Tibial artery (tissue), 4 donors: ENCODE measurements around the gene CCNY.

Experiments used
- DNase-seq, 2 donors: peaks; one replicate each; pipeline ENCODE4 v3.0.0-alpha.2; 2019
- H3K27ac ChIP-seq, 2 donors: fragments of 200-600 bp; sonication (generic) in 1 of 2; 1 replicate in 1 of 2; 2 replicates in 1 of 2; pipeline ENCODE4 v1.5.1; 2018 to 2019; ENCODE audit warnings: mild to moderate bottlenecking in 1 of 2
- H3K27me3 ChIP-seq, 2 donors: fragments of 200-600 bp; sonication (generic) in 1 of 2; one replicate each; pipeline versions ENCODE4 v1.5.1 to v1.6.0; 2016 to 2019
- H3K36me3 ChIP-seq, 3 donors: fragments of 200-600 bp; sonication (generic) in 2 of 3; one replicate each; pipeline ENCODE4 v1.5.1; 2016 to 2019; ENCODE audit warnings: mild to moderate bottlenecking in 2 of 3
- H3K4me1 ChIP-seq, 4 donors: fragments of 200-600 bp; sonication (generic) in 2 of 4; 1 replicate in 3 of 4; 2 replicates in 1 of 4; pipeline ENCODE4 v1.5.1; 2016 to 2019
- H3K4me3 ChIP-seq, 2 donors: fragments of 200-600 bp; sonication (generic) in 1 of 2; 1 replicate in 1 of 2; 2 replicates in 1 of 2; pipeline ENCODE4 v1.5.1; 2018 to 2019; ENCODE audit warnings: mild to moderate bottlenecking in 2 of 2
- H3K9me3 ChIP-seq, 3 donors: fragments of 200-600 bp; sonication (generic) in 1 of 3; one replicate each; pipeline ENCODE4 v1.5.1; 2016 to 2019
- CTCF ChIP-seq, 2 experiments: fragments of 200-600 bp in 1 of 2; fragments of 450-650 bp in 1 of 2; IDR thresholded peaks; one replicate each; pipeline ENCODE4 v1.5.1; 2017 to 2019; ENCODE audit warnings: antibody characterized with exemption in 2 of 2, mild to moderate bottlenecking in 1 of 2, moderate library complexity in 1 of 2
- intact Hi-C: fragments of 100-400 bp; cut with DNase I; formaldehyde crosslinking; loops from one replicate; pipeline ENCODE4 v1.15.0; 2023; ENCODE audit warnings: low total_unique reads

Gene CCNY

GRCh38 chr10:35336084-35336831 lies at the start of gene CCNY:
CCNY (plus strand) TSS chr10:35336509; CDS start chr10:35337054, 545 bp downstream.
- no peaks in the 10 kb centered on the region for H3K9me3 ChIP-seq
- no peak for TF ChIP-seq CTCF (IDR thresholded peaks at IDR 0.05)
- H3K27ac ChIP-seq: peak within 1 kb of the TSS; percentile 89 to 94
- no peaks in the 10 kb centered on the region for H3K27me3 ChIP-seq
- intact Hi-C loops: loop anchor here (5.0 to 10.0 kb wide), 3 partner anchors 69 to 226 kb away; partner anchors contain the start of gene CREM
- H3K4me1 ChIP-seq: peaks cover 0 to 75% (median 41%) of the 10 kb centered on the region in 4 donors
- peak within 1 kb of the TSS; percentile 98 for H3K4me3 ChIP-seq
- DNase-seq: peak; percentile 63 to 85
- no peaks in the 10 kb centered on the region for H3K36me3 ChIP-seq

GRCh38 chr10:35289198-35289597 lies 47.1 kb upstream of the CCNY start:
- H3K27me3 ChIP-seq: no peaks in the 10 kb centered on the region
- intact Hi-C loops: no loop called here
- H3K4me1 ChIP-seq: no peaks in the 10 kb centered on the region
- H3K27ac ChIP-seq: no peak overlapping the region
- DNase-seq: no peak
- H3K36me3 ChIP-seq: no peaks in the 10 kb centered on the region
- H3K9me3 ChIP-seq: no peaks in the 10 kb centered on the region
- H3K4me3 ChIP-seq: no peak overlapping the region
- no peak for TF ChIP-seq CTCF (IDR thresholded peaks at IDR 0.05)

GRCh38 chr10:35294506-35294905 lies 41.8 kb upstream of the CCNY start:
- H3K27me3 ChIP-seq: no peaks in the 10 kb centered on the region
- H3K27ac ChIP-seq: no peak overlapping the region
- intact Hi-C loops: no loop called here
- H3K36me3 ChIP-seq: no peaks in the 10 kb centered on the region
- H3K9me3 ChIP-seq: no peaks in the 10 kb centered on the region
- H3K4me3 ChIP-seq: no peak overlapping the region
- no peaks in the 10 kb centered on the region for H3K4me1 ChIP-seq
- DNase-seq: no peak
- TF ChIP-seq CTCF (IDR thresholded peaks at IDR 0.05): no peak

- no peak for TF ChIP-seq CTCF (IDR thresholded peaks at IDR 0.05)
- intact Hi-C loops: no loop called here
- DNase-seq: no peak
- Histone ChIP-seq H3K27ac (no peak overlapping the region), H3K4me3 (no peak overlapping the region), H3K9me3 (no peaks in the 10 kb centered on the region), H3K4me1 (no peaks in the 10 kb centered on the region), H3K27me3 (no peaks in the 10 kb centered on the region), H3K36me3 (no peaks in the 10 kb centered on the region)
Observed at GRCh38 chr10:35299016-35299415, 37.3 kb upstream of the CCNY start.

GRCh38 chr10:35300063-35300699 lies 36.1 kb upstream of the CCNY start:
- no peak for TF ChIP-seq CTCF (IDR thresholded peaks at IDR 0.05)
- no peaks in the 10 kb centered on the region for H3K9me3 ChIP-seq
- H3K36me3 ChIP-seq: no peaks in the 10 kb centered on the region
- intact Hi-C loops: no loop called here
- peak in 1 of 2 donors; percentile 43 for DNase-seq
- no peak overlapping the region for H3K4me3 ChIP-seq
- H3K27me3 ChIP-seq: no peaks in the 10 kb centered on the region
- H3K4me1 ChIP-seq: no peaks in the 10 kb centered on the region
- H3K27ac ChIP-seq: no peak overlapping the region
